Left ventricle myocardium superior (tissue), 1 donor: ENCODE data around the gene DNAH1. TPM values are rescaled to one million over a fixed set of nuclear protein-coding genes. Genes with fewer than 3 reads are reported as not detected.
A peak's percentile ranks its signal among the peaks of the same experiment; 100 is the strongest.
"Not testable (repeated sequence)": the region's sequence is repeated elsewhere in the genome, so short reads cannot be mapped to it uniquely, and the experiment has no call there.

Experiments used
- ATAC-seq: fragments of 200-7000 bp; cut with Tn5 transposase; one replicate; pipeline ENCODE4 v1.9.1; 2020; ENCODE audit warnings: mild to moderate bottlenecking, moderate library complexity
- DNase-seq: peaks from one replicate; pipeline ENCODE4 v3.0.0-alpha.2; 2020
- intact Hi-C: fragments of 100-400 bp; cut with micrococcal nuclease; formaldehyde crosslinking; loops from one replicate; pipeline ENCODE4 v1.11.0; 2022
- total RNA-seq: library from RNA; stranded (reverse); fragmentation: NEBNext Ultra II Directional; extraction: Animal tissue kit (Norgen Biotek cat#: 25700); gene quantifications from one replicate; pipeline ENCODE4 v1.2.1, GENCODE V29; 2021
- donor health status: DM: no; HTN: yes; CAD: no; lungs with severe emphysema.

Gene DNAH1
- total RNA-seq, 1 donor from 2014 or later, result 2.3 TPM

GRCh38 chr3:52327486-52328290 is 11.6 kb downstream of the DNAH1 start:
- intact Hi-C loops, result no loop called here
- no peak for DNase-seq
- ATAC-seq, result no peak

GRCh38 chr3:52328536-52329080 is 12.5 kb downstream of the DNAH1 start:
- intact Hi-C loops, result no loop called here
- ATAC-seq (no peak), DNase-seq (no peak)

GRCh38 chr3:52330194-52330805 is 14.2 kb downstream of the DNAH1 start:
- ATAC-seq, result peak; percentile 88
- DNase-seq, result no peak
- intact Hi-C loops, result no loop called here

GRCh38 chr3:52331091-52331490 is 15.0 kb downstream of the DNAH1 start:
- DNase-seq (peak; percentile 5), ATAC-seq (no peak)
- intact Hi-C loops, result no loop called here

GRCh38 chr3:52331906-52332305 is 15.8 kb downstream of the DNAH1 start:
- DNase-seq, result no peak

GRCh38 chr3:52333869-52334557 is 17.9 kb downstream of the DNAH1 start:
- no peak for DNase-seq
- ATAC-seq, result no peak
- intact Hi-C loops, result no loop called here

More at GRCh38 chr3:52331906-52332305, 15.8 kb downstream of the DNAH1 start:
- intact Hi-C loops, result no loop called here
- no peak for ATAC-seq

- intact Hi-C loops, result loop anchor here (2.0 kb wide), 1 partner anchor 47 kb away; no protein-coding TSS in a partner anchor
- ATAC-seq, DNase-seq: not testable (repeated sequence)
Measured at GRCh38 chr3:52338131-52338530, 22.0 kb downstream of the DNAH1 start.

GRCh38 chr3:52339612-52340011 is 23.5 kb downstream of the DNAH1 start:
- intact Hi-C loops, result loop anchor here (2.0 kb wide), 1 partner anchor 49 kb away; no protein-coding TSS in a partner anchor
- peak; percentile 11 for DNase-seq
- peak; percentile 63 for ATAC-seq

GRCh38 chr3:52341123-52341522 is 25.0 kb downstream of the DNAH1 start:
- intact Hi-C loops, result no loop called here
- no peak for DNase-seq
- ATAC-seq, result no peak

- intact Hi-C loops, result no loop called here
- ATAC-seq, result no peak
- no peak for DNase-seq
Measured at GRCh38 chr3:52343946-52344600, 28.0 kb downstream of the DNAH1 start.

GRCh38 chr3:52345521-52346109 is 29.5 kb downstream of the DNAH1 start:
- intact Hi-C loops, result no loop called here
- ATAC-seq (no peak), DNase-seq (no peak)

GRCh38 chr3:52346623-52347530 is 30.8 kb downstream of the DNAH1 start:
- intact Hi-C loops, result no loop called here
- DNase-seq (peak; percentile 59), ATAC-seq (peak; percentile 82)

GRCh38 chr3:52347716-52348635 is 31.9 kb downstream of the DNAH1 start:
- DNase-seq (no peak), ATAC-seq (no peak)
- intact Hi-C loops, result no loop called here

- intact Hi-C loops, result no loop called here
- ATAC-seq, result no peak
- peak; percentile 13 for DNase-seq
Measured at GRCh38 chr3:52349131-52349530, 33.0 kb downstream of the DNAH1 start.

- DNase-seq, result peak; percentile 19
- intact Hi-C loops, result no loop called here
- no peak for ATAC-seq
Measured at GRCh38 chr3:52349611-52350395, 33.7 kb downstream of the DNAH1 start.

GRCh38 chr3:52350416-52350815 is 34.3 kb downstream of the DNAH1 start:
- intact Hi-C loops, result no loop called here
- DNase-seq (peak; percentile 18), ATAC-seq (no peak)
